Nephron (organoid): ENCODE measurements around the gene KCNJ15.

Experiments used
- H3K27ac Mint-ChIP-seq, 3 experiments: 2 replicates each; pipeline ENCODE4 v1.8.0; 2020; ENCODE audit warnings: mixed read lengths in 3 of 3, mild to moderate bottlenecking in 2 of 3, moderate library complexity in 1 of 3
- H3K27me3 Mint-ChIP-seq: 2 replicates; pipeline ENCODE4 v1.8.0; 2021; ENCODE audit warnings: low read depth, mild to moderate bottlenecking, moderate library complexity, mixed read lengths
- H3K36me3 Mint-ChIP-seq: 2 replicates; pipeline ENCODE4 v1.8.0; 2020; ENCODE audit warnings: low read depth, mixed read lengths
- H3K4me1 Mint-ChIP-seq: 2 replicates; pipeline ENCODE4 v1.8.0; 2020; ENCODE audit warnings: mixed read lengths
- H3K4me3 Mint-ChIP-seq, 3 experiments: 2 replicates each; pipeline ENCODE4 v1.8.0; 2020; ENCODE audit warnings: mild to moderate bottlenecking in 3 of 3, mixed read lengths in 3 of 3, moderate library complexity in 2 of 3
- H3K9me3 Mint-ChIP-seq: 2 replicates; pipeline ENCODE4 v1.8.0; 2020; ENCODE audit warnings: mixed read lengths
- CTCF ChIP-seq, 3 experiments: fragments of 200-600 bp; sonication (generic); IDR thresholded peaks; one replicate each; pipeline ENCODE4 v1.5.0; 2021; ENCODE audit warnings: antibody characterized with exemption in 3 of 3; ENCODE audit not compliant: unreplicated experiment in 3 of 3

Gene KCNJ15

DNA sequence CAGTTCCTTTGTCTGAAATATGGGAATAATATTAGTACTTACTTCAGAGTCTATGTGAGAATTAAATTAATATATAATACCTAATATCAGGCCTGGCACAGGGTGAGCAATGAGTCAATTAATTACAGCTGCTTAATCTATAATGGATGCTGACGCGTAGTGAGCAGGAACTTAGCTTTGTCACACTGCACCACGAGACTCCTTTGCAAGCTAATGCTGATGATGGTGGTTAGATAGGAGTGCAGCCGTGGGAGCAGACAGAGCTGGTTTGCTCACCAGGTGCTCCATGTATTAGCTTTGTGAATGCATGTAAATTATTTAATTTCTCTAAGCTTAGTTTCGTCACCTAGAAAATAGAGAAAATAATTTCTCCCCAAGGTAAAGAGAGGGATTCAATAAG is 35.1 kb downstream of the KCNJ15 start:
- Mint-ChIP-seq H3K9me3 (no peaks in the 10 kb centered on the region), H3K36me3 (peaks cover 12% of the 10 kb centered on the region), H3K4me3 (no peak overlapping the region), H3K27me3 (peaks cover 6% of the 10 kb centered on the region), H3K27ac (peak overlapping the region in 1 of 3 experiments; percentile 50), H3K4me1 (peaks cover 38% of the 10 kb centered on the region)
- TF ChIP-seq CTCF (IDR thresholded peaks at IDR 0.05; ENCODE audit: unreplicated experiment in 3 of 3), result no peak

GRCh38 chr21:38293113-38293512 is 36.3 kb downstream of the KCNJ15 start:
- Mint-ChIP-seq H3K4me1 (peaks cover 46% of the 10 kb centered on the region), H3K4me3 (no peak overlapping the region), H3K27ac (peak overlapping the region in 2 of 3 experiments; percentile 88 to 90)

DNA sequence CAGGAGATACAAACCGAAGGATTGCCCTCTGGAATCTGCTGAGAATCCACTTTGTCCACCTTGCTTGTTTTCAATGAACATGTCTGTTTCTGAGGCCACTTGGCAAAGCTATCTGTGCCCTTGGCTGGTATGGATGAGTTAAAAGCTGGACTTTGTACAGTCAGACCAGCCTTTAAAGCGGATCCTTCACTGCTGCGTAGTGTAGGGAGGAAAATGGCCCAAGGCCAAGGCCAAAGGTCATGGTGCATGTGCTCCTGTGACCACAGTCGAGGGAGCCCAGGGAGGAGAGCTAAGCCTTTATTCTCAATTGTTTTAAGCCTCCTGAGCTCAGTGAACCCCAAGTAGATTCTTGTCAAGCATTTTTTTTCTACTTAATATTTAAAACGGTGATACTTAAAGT is 37.0 kb downstream of the KCNJ15 start:
- H3K9me3 Mint-ChIP-seq, result no peaks in the 10 kb centered on the region
- peaks cover 6% of the 10 kb centered on the region for H3K27me3 Mint-ChIP-seq
- peak overlapping the region; percentile 79 to 90 (median 88) for H3K27ac Mint-ChIP-seq
- peak overlapping the region in 1 of 3 experiments; percentile 29 for H3K4me3 Mint-ChIP-seq
- peaks cover 15% of the 10 kb centered on the region for H3K36me3 Mint-ChIP-seq
- peaks cover 50% of the 10 kb centered on the region for H3K4me1 Mint-ChIP-seq
- TF ChIP-seq CTCF (IDR thresholded peaks at IDR 0.05; ENCODE audit: unreplicated experiment in 3 of 3), result no peak

More at GRCh38 chr21:38293113-38293512, 36.3 kb downstream of the KCNJ15 start:
- TF ChIP-seq CTCF (IDR thresholded peaks at IDR 0.05; ENCODE audit: unreplicated experiment in 3 of 3), result no peak
- H3K9me3 Mint-ChIP-seq, result no peaks in the 10 kb centered on the region
- peaks cover 6% of the 10 kb centered on the region for H3K27me3 Mint-ChIP-seq
- peaks cover 12% of the 10 kb centered on the region for H3K36me3 Mint-ChIP-seq

GRCh38 chr21:38294609-38295008 is 37.8 kb downstream of the KCNJ15 start:
- H3K27me3 Mint-ChIP-seq, result peaks cover 3% of the 10 kb centered on the region
- no peak overlapping the region for H3K4me3 Mint-ChIP-seq
- H3K27ac Mint-ChIP-seq, result peak overlapping the region; percentile 77 to 90 (median 79)
- no peak for TF ChIP-seq CTCF (IDR thresholded peaks at IDR 0.05; ENCODE audit: unreplicated experiment in 3 of 3)
- peaks cover 22% of the 10 kb centered on the region for H3K36me3 Mint-ChIP-seq
- no peaks in the 10 kb centered on the region for H3K9me3 Mint-ChIP-seq
- H3K4me1 Mint-ChIP-seq, result peaks cover 58% of the 10 kb centered on the region

DNA sequence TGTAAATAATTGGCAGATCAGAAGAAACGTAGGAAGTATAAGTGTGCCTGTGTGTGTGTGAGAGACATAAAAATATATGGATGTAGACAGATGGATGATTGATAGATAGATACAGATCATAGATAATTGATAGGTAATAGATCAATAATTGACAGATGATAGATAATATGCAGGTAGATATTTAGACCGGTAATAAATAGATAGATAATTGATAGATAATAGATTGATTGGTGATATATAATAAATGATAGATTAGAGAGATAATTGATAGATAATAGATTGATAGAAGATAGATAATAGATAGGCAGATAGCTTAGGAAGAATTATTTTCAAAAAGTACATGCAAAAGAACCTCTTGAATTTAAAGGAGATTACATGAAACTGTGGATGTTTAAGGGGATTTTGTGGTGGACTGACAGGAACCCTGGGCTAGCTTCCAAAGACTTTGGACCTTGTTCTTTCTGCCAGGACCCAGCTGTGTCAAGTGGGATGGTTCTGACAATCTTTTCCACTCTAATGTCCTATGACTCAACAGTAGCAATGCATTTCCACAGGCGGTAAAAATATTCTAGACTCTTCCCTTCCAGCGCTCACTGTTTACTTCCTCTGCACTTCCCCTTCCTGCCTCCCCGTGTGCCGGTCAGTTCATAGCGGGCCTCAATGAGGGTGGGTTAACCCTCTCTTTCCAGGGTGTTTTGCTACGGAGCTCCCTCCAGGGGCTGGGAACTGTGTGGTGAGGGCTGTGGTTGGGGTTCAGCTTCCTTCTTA is 39.4 kb downstream of the KCNJ15 start:
- Mint-ChIP-seq H3K4me3 (peak overlapping the region; percentile 1 to 54 (median 11)), H3K36me3 (peaks cover 25% of the 10 kb centered on the region), H3K9me3 (no peaks in the 10 kb centered on the region), H3K27me3 (no peaks in the 10 kb centered on the region), H3K4me1 (peaks cover 65% of the 10 kb centered on the region), H3K27ac (peak overlapping the region; percentile 56 to 88 (median 74))
- TF ChIP-seq CTCF (IDR thresholded peaks at IDR 0.05; ENCODE audit: unreplicated experiment in 3 of 3), result no peak

DNA sequence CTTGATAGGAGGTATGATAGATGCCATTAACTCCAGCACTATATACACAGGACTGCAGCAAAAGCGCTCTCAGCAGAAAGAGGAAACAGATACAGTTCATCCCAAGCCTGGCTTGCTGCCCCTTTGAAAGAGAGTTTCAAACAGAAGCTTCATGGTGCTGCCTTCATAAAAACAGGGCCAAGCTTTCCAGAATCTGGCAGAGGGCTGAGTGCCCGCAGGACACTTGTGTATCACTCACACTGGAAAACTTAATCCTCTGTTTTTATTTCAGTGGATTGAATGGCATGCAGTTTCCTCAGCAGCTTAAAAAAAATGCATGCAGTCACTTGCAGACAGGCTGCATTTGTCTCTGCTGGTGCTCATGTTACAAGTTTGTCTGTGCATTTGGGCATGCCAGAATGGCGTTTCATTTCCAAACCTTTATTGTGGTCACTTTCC is 40.4 kb downstream of the KCNJ15 start:
- H3K9me3 Mint-ChIP-seq, result no peaks in the 10 kb centered on the region

More for the DNA sequence above, 40.4 kb downstream of the KCNJ15 start:
- Mint-ChIP-seq H3K27me3 (no peaks in the 10 kb centered on the region), H3K27ac (peak overlapping the region; percentile 56 to 88 (median 74)), H3K4me1 (peaks cover 68% of the 10 kb centered on the region), H3K36me3 (peaks cover 28% of the 10 kb centered on the region), H3K4me3 (no peak overlapping the region)
- no peak for TF ChIP-seq CTCF (IDR thresholded peaks at IDR 0.05; ENCODE audit: unreplicated experiment in 3 of 3)
